SW480 (cell line): ENCODE data around the gene ATP6AP1.

Experiments used
- DNase-seq: peaks from one replicate; pipeline ENCODE4 v3.0.0-alpha.2; 2016; ENCODE audit warnings: low spot score

The ATP6AP1 gene

GRCh38 chrX:154449618-154450017, 21.1 kb downstream of the ATP6AP1 start:
- no peak for DNase-seq

- DNase-seq, result no peak
Measured at GRCh38 chrX:154450312-154450711, 21.8 kb downstream of the ATP6AP1 start.

GRCh38 chrX:154452823-154453222, 24.3 kb downstream of the ATP6AP1 start:
- no peak for DNase-seq

GRCh38 chrX:154457491-154458115, 29.1 kb downstream of the ATP6AP1 start:
- peak; percentile 58 for DNase-seq

GRCh38 chrX:154458116-154458953, 29.9 kb downstream of the ATP6AP1 start, which contains the start of gene PLXNA3:
Gene PLXNA3 (plus strand): TSS chrX:154458281. CDS start chrX:154460184, 1,903 bp downstream.
- DNase-seq, result peak; percentile 30

GRCh38 chrX:154458954-154459778, 30.7 kb downstream of the ATP6AP1 start:
- DNase-seq, result peak; percentile 60

- DNase-seq, result no peak
Measured at GRCh38 chrX:154459832-154460231, 31.4 kb downstream of the ATP6AP1 start.

- no peak for DNase-seq
Measured at GRCh38 chrX:154460326-154460725, 31.8 kb downstream of the ATP6AP1 start.

GRCh38 chrX:154462396-154462795, 33.9 kb downstream of the ATP6AP1 start:
- DNase-seq, result no peak

GRCh38 chrX:154463611-154464220, 35.2 kb downstream of the ATP6AP1 start:
- DNase-seq, result no peak

GRCh38 chrX:154464806-154465365, 36.4 kb downstream of the ATP6AP1 start:
- DNase-seq, result no peak

GRCh38 chrX:154465601-154466000, 37.1 kb downstream of the ATP6AP1 start:
- no peak for DNase-seq

- no peak for DNase-seq
Measured at GRCh38 chrX:154466036-154466435, 37.6 kb downstream of the ATP6AP1 start.

GRCh38 chrX:154466907-154467306, 38.4 kb downstream of the ATP6AP1 start:
- DNase-seq, result no peak

GRCh38 chrX:154467556-154467955, 39.1 kb downstream of the ATP6AP1 start:
- DNase-seq, result no peak

- DNase-seq, result no peak
Measured at GRCh38 chrX:154468217-154468616, 39.7 kb downstream of the ATP6AP1 start.

- DNase-seq, result no peak
Measured at GRCh38 chrX:154469114-154469513, 40.6 kb downstream of the ATP6AP1 start.

- DNase-seq, result no peak
Measured at GRCh38 chrX:154469880-154470279, 41.4 kb downstream of the ATP6AP1 start.

- DNase-seq, result no peak
Measured at GRCh38 chrX:154470434-154470833, 42.0 kb downstream of the ATP6AP1 start.

GRCh38 chrX:154470914-154471568, 42.6 kb downstream of the ATP6AP1 start:
- DNase-seq, result no peak
